T-helper 9 cell (primary cell): Measurements from ENCODE around the gene PASK.
"Not testable (repeated sequence)": the region's sequence is repeated elsewhere in the genome, so short reads cannot be mapped to it uniquely, and the experiment has no call there.

ENCODE experiments used
- DNase-seq: peaks from one replicate; pipeline ENCODE4 v3.0.0-alpha.2; 2020
- total RNA-seq, 2 donors: gene quantifications; one replicate each; lab custom pipeline; 2026; lab: John Stamatoyannopoulos, UW

The PASK gene
- total RNA-seq = 157 to 206 reads per million in 2 donors

GRCh38 chr2:241148891-241149674 is at the start of gene PASK:
Gene PASK (minus strand): TSS chr2:241149472. CDS start chr2:241143032, 6,440 bp downstream.
- DNase-seq = peak; percentile 86

GRCh38 chr2:241198381-241199279 is 49.4 kb upstream of the PASK start:
- no peak for DNase-seq

GRCh38 chr2:241197947-241198346 is 48.7 kb upstream of the PASK start:
- DNase-seq = no peak

GRCh38 chr2:241197246-241197645 is 48.0 kb upstream of the PASK start:
- not testable (repeated sequence) for DNase-seq

GRCh38 chr2:241195506-241196130 is 46.3 kb upstream of the PASK start:
- DNase-seq = no peak

- no peak for DNase-seq
These were observed 45.5 kb upstream of the PASK start for GRCh38 chr2:241194811-241195210.

GRCh38 chr2:241193271-241193670 is 44.0 kb upstream of the PASK start:
- no peak for DNase-seq

- no peak for DNase-seq
These were observed 41.8 kb upstream of the PASK start for GRCh38 chr2:241191081-241191480.

- DNase-seq = no peak
These were observed 41.2 kb upstream of the PASK start for GRCh38 chr2:241190291-241190981.

- no peak for DNase-seq
These were observed 40.6 kb upstream of the PASK start for GRCh38 chr2:241189856-241190201.

GRCh38 chr2:241189093-241189855 is 40.0 kb upstream of the PASK start:
- DNase-seq = no peak

- DNase-seq = no peak
These were observed 39.3 kb upstream of the PASK start, which contains the start of gene ANO7 for GRCh38 chr2:241188361-241189092. Gene ANO7 (plus strand): TSS chr2:241188677. CDS start chr2:241190064, 1,387 bp downstream.

- DNase-seq = no peak
These were observed 38.6 kb upstream of the PASK start for GRCh38 chr2:241187918-241188234.

GRCh38 chr2:241187101-241187917 is 38.0 kb upstream of the PASK start:
- DNase-seq = no peak

- DNase-seq = no peak
These were observed 36.7 kb upstream of the PASK start for GRCh38 chr2:241185961-241186360.

GRCh38 chr2:241184901-241185300 is 35.6 kb upstream of the PASK start:
- no peak for DNase-seq

GRCh38 chr2:241183221-241183620 is 33.9 kb upstream of the PASK start:
- DNase-seq = no peak

GRCh38 chr2:241182531-241183133 is 33.4 kb upstream of the PASK start:
- DNase-seq = no peak

GRCh38 chr2:241182126-241182525 is 32.9 kb upstream of the PASK start:
- no peak for DNase-seq

- DNase-seq = no peak
These were observed 31.2 kb upstream of the PASK start for GRCh38 chr2:241180495-241180894.
